Stomach (tissue), 4 donors: ENCODE data around the gene PARD3.

Experiments used
- EP300 ChIP-seq: sonication (generic); formaldehyde crosslinking; IDR thresholded peaks from one replicate; pipeline ENCODE4 v1.6.1; 2017; ENCODE audit warnings: antibody characterized with exemption
- POLR2A ChIP-seq, 4 donors: fragments of 450-650 bp; IDR thresholded peaks; one replicate each; pipeline ENCODE4 v1.6.1; 2016; ENCODE audit warnings: antibody characterized with exemption in 4 of 4, control low read depth in 2 of 4, mild to moderate bottlenecking in 1 of 4, moderate library complexity in 1 of 4
- POLR2AphosphoS5 ChIP-seq, 3 donors: sonication (generic); formaldehyde crosslinking; IDR thresholded peaks; one replicate each; pipeline ENCODE4 v1.6.1; 2016; ENCODE audit warnings: antibody characterized with exemption in 3 of 3
- TF ChIP-seq, protein P1 (sequence below), 7 experiments: fragments of 450-650 bp in 4 of 7; fragments of 200-600 bp in 3 of 7; sonication (generic) in 3 of 7; IDR thresholded peaks; one replicate each; pipeline ENCODE4 v1.5.1; 2016 to 2019; ENCODE audit warnings: antibody characterized with exemption in 7 of 7, control low read depth in 2 of 7, mild to moderate bottlenecking in 1 of 7

DNA sequence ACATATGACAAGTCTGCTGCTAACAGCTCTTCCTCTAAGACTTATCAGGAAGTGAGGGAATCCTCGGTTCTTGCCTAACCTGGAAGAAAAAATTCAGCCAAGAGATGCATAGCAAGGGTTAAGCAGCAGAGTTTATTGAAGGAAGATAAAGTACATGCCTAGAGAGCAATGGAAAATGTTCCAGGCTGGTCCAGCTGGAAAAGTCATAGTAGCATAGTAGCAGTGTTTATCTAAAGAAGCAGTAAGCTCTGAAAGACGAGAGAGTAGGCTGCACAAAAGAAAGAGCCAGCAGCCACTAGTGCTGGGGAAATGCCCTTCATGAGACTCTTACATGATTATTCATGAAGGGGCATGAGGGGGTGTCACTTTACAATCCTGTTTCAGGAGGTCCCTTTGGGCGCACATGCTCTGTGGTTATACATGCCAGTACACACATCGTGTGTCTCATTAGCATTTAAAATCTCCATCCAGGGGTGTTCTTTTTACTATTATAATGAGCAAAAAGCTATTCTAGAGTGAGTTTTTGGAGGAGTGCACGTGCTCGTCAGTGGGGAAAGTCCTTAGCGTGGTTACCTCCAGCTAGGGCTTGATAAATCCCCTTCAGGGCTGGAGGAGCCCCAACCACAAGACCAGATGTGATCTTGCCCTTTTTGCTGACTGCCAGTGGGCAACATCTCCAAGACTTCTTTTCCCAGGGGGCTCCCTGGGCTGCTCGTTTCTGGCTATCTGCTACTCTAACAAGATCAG, 716.1 kb downstream of the PARD3 start:
- TF ChIP-seq, protein P1, sequence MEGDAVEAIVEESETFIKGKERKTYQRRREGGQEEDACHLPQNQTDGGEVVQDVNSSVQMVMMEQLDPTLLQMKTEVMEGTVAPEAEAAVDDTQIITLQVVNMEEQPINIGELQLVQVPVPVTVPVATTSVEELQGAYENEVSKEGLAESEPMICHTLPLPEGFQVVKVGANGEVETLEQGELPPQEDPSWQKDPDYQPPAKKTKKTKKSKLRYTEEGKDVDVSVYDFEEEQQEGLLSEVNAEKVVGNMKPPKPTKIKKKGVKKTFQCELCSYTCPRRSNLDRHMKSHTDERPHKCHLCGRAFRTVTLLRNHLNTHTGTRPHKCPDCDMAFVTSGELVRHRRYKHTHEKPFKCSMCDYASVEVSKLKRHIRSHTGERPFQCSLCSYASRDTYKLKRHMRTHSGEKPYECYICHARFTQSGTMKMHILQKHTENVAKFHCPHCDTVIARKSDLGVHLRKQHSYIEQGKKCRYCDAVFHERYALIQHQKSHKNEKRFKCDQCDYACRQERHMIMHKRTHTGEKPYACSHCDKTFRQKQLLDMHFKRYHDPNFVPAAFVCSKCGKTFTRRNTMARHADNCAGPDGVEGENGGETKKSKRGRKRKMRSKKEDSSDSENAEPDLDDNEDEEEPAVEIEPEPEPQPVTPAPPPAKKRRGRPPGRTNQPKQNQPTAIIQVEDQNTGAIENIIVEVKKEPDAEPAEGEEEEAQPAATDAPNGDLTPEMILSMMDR (IDR thresholded peaks at IDR 0.05): no peak
- TF ChIP-seq POLR2A (IDR thresholded peaks at IDR 0.05): no peak
- TF ChIP-seq EP300: no peak
- TF ChIP-seq POLR2AphosphoS5 (IDR thresholded peaks at IDR 0.05): no peak
